ENCODE measurements around the gene TRPV6.

The TRPV6 gene

GRCh38 chr7:142862786-142863400 lies 22.7 kb downstream of the TRPV6 start:
- no peak for DNase-seq
- H3K9me3 Mint-ChIP-seq = no peaks in the 10 kb centered on the region
- H3K27ac Mint-ChIP-seq = peak overlapping the region; percentile 23
- H3K4me3 Mint-ChIP-seq = no peak overlapping the region
- H3K4me1 Mint-ChIP-seq (ENCODE audit: low read depth) = peaks cover 3% of the 10 kb centered on the region
- no peaks in the 10 kb centered on the region for H3K27me3 Mint-ChIP-seq
- peaks cover 10% of the 10 kb centered on the region for H3K36me3 Mint-ChIP-seq (ENCODE audit: low read depth)

- no peak overlapping the region for H3K27ac Mint-ChIP-seq
Measured at GRCh38 chr7:142862351-142862750, 23.2 kb downstream of the TRPV6 start.

GRCh38 chr7:142860968-142861367 lies 24.6 kb downstream of the TRPV6 start:
- no peaks in the 10 kb centered on the region for H3K9me3 Mint-ChIP-seq
- peaks cover 10% of the 10 kb centered on the region for H3K36me3 Mint-ChIP-seq (ENCODE audit: low read depth)
- no peak for DNase-seq
- H3K27me3 Mint-ChIP-seq = no peaks in the 10 kb centered on the region
- no peak overlapping the region for H3K4me3 Mint-ChIP-seq
- no peak overlapping the region for H3K27ac Mint-ChIP-seq
- peaks cover 16% of the 10 kb centered on the region for H3K4me1 Mint-ChIP-seq (ENCODE audit: low read depth)

More at GRCh38 chr7:142862351-142862750, 23.2 kb downstream of the TRPV6 start:
- no peaks in the 10 kb centered on the region for H3K27me3 Mint-ChIP-seq
- H3K4me1 Mint-ChIP-seq (ENCODE audit: low read depth) = peaks cover 5% of the 10 kb centered on the region
- H3K9me3 Mint-ChIP-seq = no peaks in the 10 kb centered on the region
- peaks cover 10% of the 10 kb centered on the region for H3K36me3 Mint-ChIP-seq (ENCODE audit: low read depth)
- DNase-seq = no peak
- no peak overlapping the region for H3K4me3 Mint-ChIP-seq

- H3K4me3 Mint-ChIP-seq = no peak overlapping the region
Measured at GRCh38 chr7:142859829-142860228, 25.7 kb downstream of the TRPV6 start.

GRCh38 chr7:142859411-142859810 lies 26.1 kb downstream of the TRPV6 start:
- Mint-ChIP-seq H3K27me3 (no peaks in the 10 kb centered on the region), H3K4me1 (ENCODE audit: low read depth) (peaks cover 20% of the 10 kb centered on the region), H3K27ac (no peak overlapping the region), H3K36me3 (ENCODE audit: low read depth) (peaks cover 12% of the 10 kb centered on the region), H3K4me3 (no peak overlapping the region), H3K9me3 (no peaks in the 10 kb centered on the region)
- DNase-seq = no peak

More at GRCh38 chr7:142859829-142860228, 25.7 kb downstream of the TRPV6 start:
- H3K36me3 Mint-ChIP-seq (ENCODE audit: low read depth) = peaks cover 10% of the 10 kb centered on the region
- no peak overlapping the region for H3K27ac Mint-ChIP-seq
- peaks cover 20% of the 10 kb centered on the region for H3K4me1 Mint-ChIP-seq (ENCODE audit: low read depth)
- no peaks in the 10 kb centered on the region for H3K27me3 Mint-ChIP-seq
- no peaks in the 10 kb centered on the region for H3K9me3 Mint-ChIP-seq
- DNase-seq = no peak

GRCh38 chr7:142857625-142858024 lies 27.9 kb downstream of the TRPV6 start:
- H3K27ac Mint-ChIP-seq = no peak overlapping the region
- H3K27me3 Mint-ChIP-seq = no peaks in the 10 kb centered on the region
- H3K36me3 Mint-ChIP-seq (ENCODE audit: low read depth) = peaks cover 5% of the 10 kb centered on the region
- DNase-seq = no peak
- no peak overlapping the region for H3K4me3 Mint-ChIP-seq
- no peaks in the 10 kb centered on the region for H3K9me3 Mint-ChIP-seq
- H3K4me1 Mint-ChIP-seq (ENCODE audit: low read depth) = peaks cover 23% of the 10 kb centered on the region

GRCh38 chr7:142856565-142857245 lies 28.8 kb downstream of the TRPV6 start:
- peak overlapping the region; percentile 73 for H3K4me3 Mint-ChIP-seq
- peaks cover 23% of the 10 kb centered on the region for H3K4me1 Mint-ChIP-seq (ENCODE audit: low read depth)
- H3K27me3 Mint-ChIP-seq = no peaks in the 10 kb centered on the region
- H3K27ac Mint-ChIP-seq = peak overlapping the region; percentile 10
- DNase-seq = no peak
- H3K9me3 Mint-ChIP-seq = no peaks in the 10 kb centered on the region
- peaks cover 5% of the 10 kb centered on the region for H3K36me3 Mint-ChIP-seq (ENCODE audit: low read depth)

- H3K27me3 Mint-ChIP-seq = no peaks in the 10 kb centered on the region
- H3K36me3 Mint-ChIP-seq (ENCODE audit: low read depth) = peaks cover 5% of the 10 kb centered on the region
- no peak for DNase-seq
- no peaks in the 10 kb centered on the region for H3K9me3 Mint-ChIP-seq
- no peak overlapping the region for H3K27ac Mint-ChIP-seq
- peak overlapping the region; percentile 73 for H3K4me3 Mint-ChIP-seq
- peaks cover 23% of the 10 kb centered on the region for H3K4me1 Mint-ChIP-seq (ENCODE audit: low read depth)
Measured at GRCh38 chr7:142855756-142856564, 29.6 kb downstream of the TRPV6 start.

- DNase-seq = no peak
- H3K9me3 Mint-ChIP-seq = no peaks in the 10 kb centered on the region
- H3K4me3 Mint-ChIP-seq = peak overlapping the region; percentile 73
- no peaks in the 10 kb centered on the region for H3K27me3 Mint-ChIP-seq
- peaks cover 23% of the 10 kb centered on the region for H3K4me1 Mint-ChIP-seq (ENCODE audit: low read depth)
- no peak overlapping the region for H3K27ac Mint-ChIP-seq
- peaks cover 5% of the 10 kb centered on the region for H3K36me3 Mint-ChIP-seq (ENCODE audit: low read depth)
Measured at GRCh38 chr7:142855114-142855743, 30.3 kb downstream of the TRPV6 start.

- Mint-ChIP-seq H3K9me3 (no peaks in the 10 kb centered on the region), H3K27ac (peak within 1 kb of the TSS; percentile 83), H3K36me3 (ENCODE audit: low read depth) (peaks cover 5% of the 10 kb centered on the region), H3K27me3 (no peaks in the 10 kb centered on the region), H3K4me1 (ENCODE audit: low read depth) (peaks cover 20% of the 10 kb centered on the region), H3K4me3 (peak within 1 kb of the TSS; percentile 89)
- peak; percentile 75 for DNase-seq
Measured at GRCh38 chr7:142854372-142855113, 31.0 kb downstream of the TRPV6 start, which contains the start of gene EPHB6. Gene EPHB6, plus strand, starts transcription at chr7:142855076. Its CDS starts 8,152 bp downstream, at chr7:142863228.

- Mint-ChIP-seq H3K27ac (peak overlapping the region; percentile 83), H3K4me1 (ENCODE audit: low read depth) (peaks cover 20% of the 10 kb centered on the region), H3K4me3 (peak overlapping the region; percentile 89), H3K27me3 (no peaks in the 10 kb centered on the region), H3K9me3 (no peaks in the 10 kb centered on the region), H3K36me3 (ENCODE audit: low read depth) (peaks cover 5% of the 10 kb centered on the region)
- DNase-seq = peak; percentile 81
Measured at GRCh38 chr7:142853739-142854371, 31.7 kb downstream of the TRPV6 start.

GRCh38 chr7:142851919-142852318 lies 33.6 kb downstream of the TRPV6 start:
- Mint-ChIP-seq H3K27me3 (no peaks in the 10 kb centered on the region), H3K27ac (no peak overlapping the region), H3K4me3 (no peak overlapping the region), H3K4me1 (ENCODE audit: low read depth) (peaks cover 15% of the 10 kb centered on the region), H3K36me3 (ENCODE audit: low read depth) (peaks cover 5% of the 10 kb centered on the region), H3K9me3 (no peaks in the 10 kb centered on the region)
- no peak for DNase-seq

GRCh38 chr7:142851269-142851668 lies 34.3 kb downstream of the TRPV6 start:
- no peaks in the 10 kb centered on the region for H3K9me3 Mint-ChIP-seq
- no peak overlapping the region for H3K4me3 Mint-ChIP-seq
- DNase-seq = no peak
- no peaks in the 10 kb centered on the region for H3K27me3 Mint-ChIP-seq
- peaks cover 10% of the 10 kb centered on the region for H3K4me1 Mint-ChIP-seq (ENCODE audit: low read depth)
- no peak overlapping the region for H3K27ac Mint-ChIP-seq
- peaks cover 5% of the 10 kb centered on the region for H3K36me3 Mint-ChIP-seq (ENCODE audit: low read depth)

Measured in activated T-cell treated with anti-CD3 and anti-CD28 coated beads, Interleukin-2, amount 50 U/mL, for 24 hours (primary cell).